Measurements from ENCODE around the gene SDF4.

Gene SDF4

GRCh38 chr1:1230656-1231399 lies 973 bp downstream of the SDF4 start (continued):
- TF ChIP-seq ZNF585B (tag by site-specific recombination; IDR thresholded peaks at IDR 0.05) (no peak), ZNF610 (tag by site-specific recombination; IDR thresholded peaks at IDR 0.05; ENCODE audit: borderline replicate concordance) (no peak), MYNN (tag by site-specific recombination; IDR thresholded peaks at IDR 0.05; ENCODE audit: borderline replicate concordance) (no peak), ZNF391 (tag by site-specific recombination; IDR thresholded peaks at IDR 0.05; ENCODE audit: borderline replicate concordance, low read depth) (no peak), IKZF3 (tag by site-specific recombination; IDR thresholded peaks at IDR 0.05) (no peak), ZNF510 (tag by site-specific recombination; IDR thresholded peaks at IDR 0.05; ENCODE audit: insufficient replicate concordance) (no peak), HOXD13 (CRISPR knock-in tag; IDR thresholded peaks at IDR 0.05; ENCODE audit: borderline replicate concordance) (no peak), ZNF600 (tag by site-specific recombination; IDR thresholded peaks at IDR 0.05) (peak; percentile 36; the same call in 1 of the 2 replicates), ZNF221 (tag by site-specific recombination; IDR thresholded peaks at IDR 0.05; ENCODE audit: borderline replicate concordance) (no peak), ZNF664 (tag by site-specific recombination; IDR thresholded peaks at IDR 0.05) (no peak), ZXDB (tag by site-specific recombination; IDR thresholded peaks at IDR 0.05) (no peak), ZNF549 (tag by site-specific recombination; IDR thresholded peaks at IDR 0.05) (no peak), ZFP69B (tag by site-specific recombination; IDR thresholded peaks at IDR 0.05) (0 out of 2 replicates have a peak, but pooled peaks have one; percentile 16), ZNF114 (tag by site-specific recombination; IDR thresholded peaks at IDR 0.05) (no peak), PRDM6 (tag by site-specific recombination; IDR thresholded peaks at IDR 0.05) (no peak), TSHZ1 (tag by site-specific recombination; IDR thresholded peaks at IDR 0.05; ENCODE audit: borderline replicate concordance) (no peak), ZNF239 (tag by site-specific recombination; IDR thresholded peaks at IDR 0.05) (no peak), AEBP2 (tag by site-specific recombination; IDR thresholded peaks at IDR 0.05; ENCODE audit: borderline replicate concordance) (no peak), ZNF211 (tag by site-specific recombination; IDR thresholded peaks at IDR 0.05; ENCODE audit: low read depth) (no peak), ZNF660 (tag by site-specific recombination; IDR thresholded peaks at IDR 0.05) (0 out of 2 replicates have a peak, but pooled peaks have one; percentile 48), ZNF692 (tag by site-specific recombination; IDR thresholded peaks at IDR 0.05) (peak; percentile 58; the same call in 1 of the 2 replicates), ZNF394 (tag by site-specific recombination; IDR thresholded peaks at IDR 0.05; ENCODE audit: borderline replicate concordance) (no peak), SP2 (tag by site-specific recombination; IDR thresholded peaks at IDR 0.05) (no peak), ZNF184 (tag by site-specific recombination; IDR thresholded peaks at IDR 0.05) (no peak), ZNF426 (tag by site-specific recombination; IDR thresholded peaks at IDR 0.05) (no peak), ZBTB11 (tag by site-specific recombination; conservative IDR thresholded peaks at IDR 0.05; ENCODE audit: low read depth) (peak; percentile 75), ZNF274 (IDR thresholded peaks at IDR 0.05; ENCODE audit: low read length) (no peak), ZNF274 (tag by site-specific recombination; IDR thresholded peaks at IDR 0.05; ENCODE audit: borderline replicate concordance) (no peak)
